SJCRH30 (cell line): ENCODE results near the gene PPIE. TPM values are rescaled to one million over a fixed set of nuclear protein-coding genes. Genes with fewer than 3 reads are reported as not detected.

Experiments
- total RNA-seq: library from RNA; depleted of rRNA; stranded (reverse); fragments of >200 nt; shearing (Covaris generic); gene quantifications from 2 replicates; pipeline ENCODE4 v1.2.3, GENCODE V29; 2014; rRNA removed

The PPIE gene
- total RNA-seq, 1 experiment from 2014 or later = 64.0 TPM

Other genes with a start within 250 kb of the PPIE start
- 0.22 and 0.63 TPM in 2 replicates for gene BMP8A, start 247.2 kb upstream of the PPIE start, total RNA-seq
- 254 and 270 TPM in 2 replicates for gene PABPC4, start 162.1 kb upstream of the PPIE start, total RNA-seq
- 61.9 and 66.5 TPM in 2 replicates for gene HEYL, start 99.2 kb upstream of the PPIE start, total RNA-seq
- gene NT5C1A, start 66.8 kb upstream of the PPIE start, total RNA-seq = 0.12 TPM in 1 of 2 replicates, not detected in the other
- 0.42 and 0.53 TPM in 2 replicates for gene HPCAL4, start 47.4 kb upstream of the PPIE start, total RNA-seq
- 3.8 and 4.3 TPM in 2 replicates for gene OXCT2, start 32.5 kb downstream of the PPIE start, total RNA-seq
- 12.2 and 12.6 TPM in 2 replicates for gene BMP8B, start 50.0 kb downstream of the PPIE start, total RNA-seq
- 31.3 and 35.7 TPM in 2 replicates for gene TRIT1, start 144.6 kb downstream of the PPIE start, total RNA-seq
- 14.4 and 16.4 TPM in 2 replicates for gene MYCL, start 163.0 kb downstream of the PPIE start, total RNA-seq
- gene MFSD2A, start 216.3 kb downstream of the PPIE start, total RNA-seq = 52.9 and 56.6 TPM in 2 replicates